GM12873 (cell line): ENCODE results near the gene ACSL1.

ENCODE experiments used
- TF ChIP-seq, protein P1 (sequence below): IDR thresholded peaks from 2 replicates; pipeline ENCODE4 v1.5.1; 2012; ENCODE audit warnings: low read depth, mild to moderate bottlenecking, moderate library complexity, low read length, control low read depth; ENCODE audit not compliant: insufficient read depth; ENCODE audit errors: missing control alignments

The ACSL1 gene

DNA sequence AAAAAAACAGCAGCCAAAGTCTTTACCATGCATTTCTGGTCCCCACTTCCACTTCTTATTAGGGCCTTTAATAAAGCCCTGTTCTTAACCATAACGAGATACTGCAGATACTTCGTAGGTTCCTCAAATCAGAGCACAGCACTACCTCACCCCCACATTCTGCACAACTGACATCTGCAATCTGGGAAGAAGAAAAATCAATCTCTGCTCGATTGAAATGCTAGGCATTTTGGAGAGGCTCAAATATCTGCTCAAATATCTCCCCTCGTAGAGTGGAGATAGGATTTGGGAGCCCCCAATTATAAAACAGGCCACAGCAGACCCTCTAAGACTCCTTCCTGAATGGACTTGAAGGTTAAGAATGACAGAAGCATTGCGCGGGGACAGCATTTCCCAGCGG is 51.6 kb downstream of the ACSL1 start:
- TF ChIP-seq, protein P1, sequence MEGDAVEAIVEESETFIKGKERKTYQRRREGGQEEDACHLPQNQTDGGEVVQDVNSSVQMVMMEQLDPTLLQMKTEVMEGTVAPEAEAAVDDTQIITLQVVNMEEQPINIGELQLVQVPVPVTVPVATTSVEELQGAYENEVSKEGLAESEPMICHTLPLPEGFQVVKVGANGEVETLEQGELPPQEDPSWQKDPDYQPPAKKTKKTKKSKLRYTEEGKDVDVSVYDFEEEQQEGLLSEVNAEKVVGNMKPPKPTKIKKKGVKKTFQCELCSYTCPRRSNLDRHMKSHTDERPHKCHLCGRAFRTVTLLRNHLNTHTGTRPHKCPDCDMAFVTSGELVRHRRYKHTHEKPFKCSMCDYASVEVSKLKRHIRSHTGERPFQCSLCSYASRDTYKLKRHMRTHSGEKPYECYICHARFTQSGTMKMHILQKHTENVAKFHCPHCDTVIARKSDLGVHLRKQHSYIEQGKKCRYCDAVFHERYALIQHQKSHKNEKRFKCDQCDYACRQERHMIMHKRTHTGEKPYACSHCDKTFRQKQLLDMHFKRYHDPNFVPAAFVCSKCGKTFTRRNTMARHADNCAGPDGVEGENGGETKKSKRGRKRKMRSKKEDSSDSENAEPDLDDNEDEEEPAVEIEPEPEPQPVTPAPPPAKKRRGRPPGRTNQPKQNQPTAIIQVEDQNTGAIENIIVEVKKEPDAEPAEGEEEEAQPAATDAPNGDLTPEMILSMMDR: no peak

GRCh38 chr4:184771416-184771815 is 54.4 kb downstream of the ACSL1 start:
- TF ChIP-seq, protein P1: no peak

DNA sequence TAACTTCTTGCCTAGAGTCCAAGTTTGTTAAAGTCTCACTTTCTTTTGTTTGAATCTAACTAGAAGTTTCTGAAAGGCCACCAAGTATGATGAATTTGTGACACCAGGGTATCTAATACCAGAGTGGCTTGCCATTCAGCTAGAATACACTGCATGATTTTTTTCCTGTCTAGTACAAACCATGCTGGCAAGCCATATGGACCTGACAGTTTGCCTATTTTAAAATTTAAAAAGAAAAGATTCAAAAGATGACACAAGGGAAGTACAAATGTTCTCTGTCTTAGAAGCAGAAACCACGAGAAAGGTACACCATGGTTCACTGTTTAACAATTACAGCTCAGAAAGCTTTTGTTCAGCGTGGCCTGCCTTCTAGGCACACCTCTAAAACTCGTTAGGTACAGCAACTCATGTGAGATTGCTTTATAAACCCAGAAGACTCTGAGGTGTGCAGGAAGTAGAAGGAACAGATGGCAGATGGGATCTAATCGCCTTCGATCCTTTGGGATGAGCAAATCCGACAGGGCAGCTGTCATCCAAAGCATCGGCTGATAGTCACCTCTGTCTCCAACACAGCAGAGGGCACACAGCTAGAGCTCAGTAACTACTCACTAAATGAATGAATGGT is 56.5 kb downstream of the ACSL1 start:
- TF ChIP-seq, protein P1: no peak

DNA sequence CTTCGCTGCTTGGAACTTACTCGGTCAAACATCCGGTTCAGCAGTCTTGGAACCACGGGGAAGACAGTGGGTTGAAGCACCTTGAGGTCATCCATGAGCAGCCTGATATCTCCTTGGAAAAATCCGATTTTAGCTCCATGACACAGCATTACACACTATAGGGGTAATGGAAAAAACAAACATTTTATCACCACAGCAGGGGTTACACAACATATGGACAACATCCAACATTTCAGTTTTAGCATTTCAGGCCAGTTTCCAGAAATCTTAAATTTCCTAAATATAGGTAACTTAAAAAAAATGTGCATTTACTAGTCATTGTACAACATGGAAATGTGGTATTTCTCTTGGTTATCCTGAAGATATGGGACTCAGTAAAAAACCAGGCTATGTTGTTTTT is 57.5 kb downstream of the ACSL1 start:
- TF ChIP-seq, protein P1: no peak

- TF ChIP-seq, protein P1: no peak
These were observed 59.3 kb downstream of the ACSL1 start for GRCh38 chr4:184766446-184766845.

DNA sequence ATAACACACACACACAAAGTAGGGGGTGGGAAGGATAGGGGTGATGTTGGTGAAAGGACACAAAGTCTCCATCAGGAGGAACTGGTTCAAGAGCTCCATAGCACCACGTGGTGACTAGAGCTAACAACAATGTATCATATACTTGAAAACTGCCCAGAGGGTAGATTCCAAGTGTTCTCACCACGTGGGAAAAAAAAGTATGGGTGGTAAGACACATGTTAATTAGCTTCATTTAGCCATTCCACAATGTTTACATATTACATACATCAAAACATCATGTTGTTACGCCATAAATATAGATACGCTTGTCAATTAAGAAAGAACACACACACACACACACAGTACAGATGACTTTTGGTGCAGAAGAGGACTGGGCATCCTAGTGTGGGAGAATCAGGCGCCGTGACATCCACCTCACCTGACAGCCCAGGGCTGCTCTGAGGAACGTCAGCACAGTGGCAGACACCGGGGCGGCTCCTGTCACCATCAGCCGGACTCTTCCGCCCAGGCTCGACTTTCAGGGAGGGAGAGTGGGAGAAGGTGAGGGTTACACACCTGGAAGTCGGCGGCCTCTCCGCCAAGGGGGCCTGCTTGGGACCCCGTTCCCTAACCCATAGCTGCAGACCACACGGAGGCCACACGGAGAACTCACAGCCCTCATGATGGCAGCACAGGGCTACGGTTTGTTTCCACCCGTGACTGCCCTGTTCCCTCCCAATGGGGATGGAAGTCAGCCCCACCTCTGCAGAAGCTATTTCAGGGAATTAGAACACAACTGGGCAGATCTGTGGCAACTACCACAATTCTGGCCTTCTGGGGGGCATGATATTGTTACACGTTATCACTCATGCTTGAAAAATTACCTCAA is 60.1 kb downstream of the ACSL1 start:
- TF ChIP-seq, protein P1: no peak

DNA sequence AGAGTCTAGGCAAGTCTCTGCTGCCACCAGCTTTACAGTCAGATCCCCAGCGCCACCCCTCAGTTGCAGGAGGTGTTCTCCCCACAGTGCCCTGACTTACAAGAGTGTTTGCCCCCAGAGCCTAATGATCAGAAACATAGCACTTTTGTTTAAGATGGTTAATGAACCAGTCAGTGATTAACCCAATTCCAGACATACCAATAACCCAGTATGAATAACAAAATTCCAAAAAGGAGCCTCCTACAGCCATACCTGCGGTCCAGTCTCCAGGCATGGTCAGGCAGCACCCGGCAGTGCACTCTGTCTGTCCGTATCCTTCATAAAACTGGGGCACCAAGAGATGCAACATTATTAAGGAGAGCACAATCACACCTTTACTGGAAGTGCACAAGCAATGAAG is 61.2 kb downstream of the ACSL1 start:
- TF ChIP-seq, protein P1: no peak
